ENCODE measurements around the gene C1orf167. TPM values are rescaled to one million over a fixed set of nuclear protein-coding genes. Genes with fewer than 3 reads are reported as not detected.

The C1orf167 gene
- total and polyA plus RNA-seq, 2 of the 8 experiments (the other 6 are each of a cell fraction or from before 2014, with no cell fraction given) = 0.70 to 1.3 TPM

DNA sequence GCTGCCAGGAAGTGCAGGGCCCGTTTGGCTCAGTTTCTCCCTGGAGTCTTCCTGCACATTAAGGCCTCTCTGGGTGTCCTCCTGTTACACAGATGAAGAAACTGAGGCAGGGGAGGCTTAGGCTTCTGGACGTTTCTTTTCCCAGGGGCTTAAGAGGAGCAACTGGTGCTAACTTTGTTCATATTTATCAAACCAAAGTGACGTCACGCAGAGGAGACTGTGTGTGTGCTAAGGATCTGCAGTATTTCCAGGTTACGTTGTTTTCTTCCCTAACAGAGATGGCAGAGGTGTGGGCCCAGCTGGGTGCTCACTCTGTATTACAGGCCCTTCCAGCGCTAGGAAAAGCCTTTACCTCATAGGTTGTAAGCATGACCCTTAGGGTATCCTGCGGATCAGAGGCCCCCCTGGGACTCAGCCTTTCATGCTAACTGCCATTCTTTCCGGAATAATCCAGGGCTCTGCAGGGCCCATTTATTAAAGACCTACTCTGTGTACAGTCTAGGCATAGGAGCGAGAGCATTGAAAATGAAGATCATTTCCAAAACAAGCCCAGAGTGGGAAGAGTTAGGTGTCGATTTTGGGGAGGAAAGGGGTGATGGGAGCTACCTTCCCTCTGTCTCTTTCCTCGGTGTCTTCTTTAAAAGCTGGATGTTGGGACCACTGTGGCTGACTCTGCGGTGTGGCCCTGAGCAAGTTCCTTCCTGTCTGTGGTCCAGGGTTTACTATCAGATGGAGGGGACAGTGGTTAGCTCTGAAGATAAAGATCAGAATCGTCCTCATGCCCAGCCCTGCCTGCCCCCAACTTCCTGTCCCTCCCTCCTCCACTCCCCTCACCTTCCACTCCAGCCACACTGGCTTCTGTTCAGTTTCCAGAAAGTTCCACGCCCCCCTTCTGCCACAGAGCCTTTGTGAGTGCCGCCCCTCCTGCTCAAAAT lies 21.5 kb upstream of the C1orf167 start:
- POLR2A ChIA-PET (ENCODE audit: partially characterized antibody) = interaction anchor here (1.0 to 1.9 kb wide), 6 partner anchors 8 to 169 kb away, joined by 3 to 7 read pairs (median 4); no protein-coding TSS in a partner anchor
- no peak overlapping the region for H2BK120ac ChIP-seq (replicated peaks; ENCODE audit: low read depth, low read length)
- H3K23ac ChIP-seq (ENCODE audit: insufficient read length) = no peak overlapping the region
- H4K5ac ChIP-seq (ENCODE audit: insufficient read length, low read depth, low read length) = no peak overlapping the region
- H3K18ac ChIP-seq (ENCODE audit: extremely low read depth, low read length) = no peak overlapping the region
- no peak overlapping the region for H4K8ac ChIP-seq (ENCODE audit: extremely low read depth, insufficient read depth, low read length)
- peaks cover 0 to 2% of the 10 kb centered on the region in 2 experiments for H4K20me1 ChIP-seq (replicated peaks in 1 of 2; ENCODE audit: control insufficient read depth in 1 of 2, insufficient read depth in 2 of 2, low read length in 2 of 2)
- no peak overlapping the region for H3K4me3 ChIP-seq (ENCODE audit: extremely low read depth in 1 of 4, insufficient read depth in 2 of 4, low read depth in 3 of 4, low read length in 4 of 4)
- no peak overlapping the region for H2BK15ac ChIP-seq (ENCODE audit: low read length)
- TF ChIP-seq RAD21 (IDR thresholded peaks at IDR 0.05 in 1 of 2, conservative IDR thresholded peaks at IDR 0.05 in 1 of 2; ENCODE audit: low read depth in 2 of 2, low read length in 2 of 2) = no peak
- TF ChIP-seq NRF1 (IDR thresholded peaks at IDR 0.05; ENCODE audit: low read depth, low read length) = no peak
- no peak for TF ChIP-seq BACH1 (IDR thresholded peaks at IDR 0.05; ENCODE audit: low read length)
- no peak for TF ChIP-seq NANOG (IDR thresholded peaks at IDR 0.05; ENCODE audit: insufficient read depth, low read depth, low read length, poor library complexity, severe bottlenecking)
- TF ChIP-seq HDAC6 (IDR thresholded peaks at IDR 0.05; ENCODE audit: low read depth, low read length) = no peak
- no peak for TF ChIP-seq ATF2 (IDR thresholded peaks at IDR 0.05; ENCODE audit: low read length)
- H2AK5ac ChIP-seq (ENCODE audit: low read depth, low read length) = peak overlapping the region; percentile 28; the same call in 1 of the 2 replicates
- H3K79me2 ChIP-seq (ENCODE audit: control insufficient read depth in 1 of 2, insufficient read depth in 2 of 2, low read length in 2 of 2) = peaks cover 0 to 9% of the 10 kb centered on the region in 2 experiments; a peak in 1 of 4 replicates
- no peak for FAIRE-seq
- no peak overlapping the region for H4K91ac ChIP-seq (replicated peaks; ENCODE audit: insufficient read length, low read length)
- no peak overlapping the region for H2AFZ ChIP-seq (ENCODE audit: low read length)
- no peak overlapping the region for H3K14ac ChIP-seq (ENCODE audit: insufficient read length)
- H3K27me3 ChIP-seq (replicated peaks in 1 of 4; ENCODE audit: control insufficient read depth in 3 of 4, extremely low read depth in 1 of 4, insufficient read depth in 3 of 4, low read length in 3 of 4) = no peaks in the 10 kb centered on the region
- peaks cover 2% of the 10 kb centered on the region; the same call in 1 of the 2 replicates for H3K79me1 ChIP-seq (ENCODE audit: low read depth, low read length)
- H3K4me2 ChIP-seq (ENCODE audit: insufficient read depth in 1 of 2, low read depth in 2 of 2, low read length in 2 of 2) = no peak overlapping the region
- DNase-seq (ENCODE audit: low read depth in 1 of 2, low spot score in 2 of 2) = no peak
- WGBS, 2 experiments (ENCODE audit: extremely low coverage in 1 of 2, insufficient coverage in 1 of 2, insufficient read length in 1 of 2, insufficient replicate concordance in 2 of 2, low coverage in 1 of 2, low lambda C conversion rate in 2 of 2, missing lambda C conversion rate in 1 of 2) = 82% methylated on average over 15 of the region's 15 CpGs; no CpG with 5 or more reads in 1 of the 2 experiments
- H3K27ac ChIP-seq (ENCODE audit: low read depth, low read length) = no peak overlapping the region
- H3K9me3 ChIP-seq (ENCODE audit: insufficient read depth in 2 of 2, low read depth in 1 of 2, low read length in 1 of 2) = no peaks in the 10 kb centered on the region
- peaks cover 10% of the 10 kb centered on the region for H3K23me2 ChIP-seq (ENCODE audit: low read depth, low read length)
- no peak overlapping the region for H2BK20ac ChIP-seq (ENCODE audit: low read length)
- no peak overlapping the region for H3K56ac ChIP-seq (replicated peaks; ENCODE audit: insufficient read length, low read depth, low read length)
- H3K4me1 ChIP-seq (replicated peaks in 1 of 4; ENCODE audit: control insufficient read depth in 3 of 4, insufficient read depth in 4 of 4, low read length in 3 of 4) = peaks cover 4 to 26% (median 8%) of the 10 kb centered on the region in 4 experiments
- no peaks in the 10 kb centered on the region for H3K36me3 ChIP-seq (ENCODE audit: control insufficient read depth in 2 of 4, insufficient read depth in 4 of 4, low read length in 3 of 4)
- no peak overlapping the region for H2BK12ac ChIP-seq (ENCODE audit: low read depth, low read length)
- H3K9ac ChIP-seq (replicated peaks in 1 of 4; ENCODE audit: extremely low read depth in 1 of 4, low read depth in 3 of 4, low read length in 3 of 4) = no peak overlapping the region
- CTCF ChIA-PET (ENCODE audit: partially characterized antibody) = interaction anchor here (0.7 to 2.9 kb wide), 9 partner anchors 10 to 98 kb away, joined by 3 to 17 read pairs (median 4); no protein-coding TSS in a partner anchor
- no peak overlapping the region for H3K4ac ChIP-seq (replicated peaks; ENCODE audit: insufficient read length, low read depth, low read length)
- H2BK5ac ChIP-seq (ENCODE audit: low read depth, low read length) = no peak overlapping the region
